Esophagus squamous epithelium (tissue), 5 donors: ENCODE measurements around the gene MYOD1. TPM values are rescaled to one million over a fixed set of nuclear protein-coding genes. Genes with fewer than 3 reads are reported as not detected.

Experiments
- DNase-seq: peaks from one replicate; lab custom pipeline; 2025; lab: John Stamatoyannopoulos, UW
- H3K27ac ChIP-seq, 4 donors: fragments of 200-600 bp; sonication (generic); one replicate each; pipeline ENCODE4 v1.5.1; 2016 to 2019; ENCODE audit warnings: mild to moderate bottlenecking in 1 of 4
- H3K27me3 ChIP-seq, 4 donors: fragments of 200-600 bp; sonication (generic); 1 replicate in 3 of 4; 2 replicates in 1 of 4; pipeline versions ENCODE4 v1.5.1 to v1.6.0; 2017 to 2021; ENCODE audit warnings: antibody characterized with exemption in 1 of 4
- H3K36me3 ChIP-seq, 3 donors: fragments of 200-600 bp; sonication (generic); one replicate each; pipeline ENCODE4 v1.5.1; 2016 to 2019
- H3K4me1 ChIP-seq, 3 donors: fragments of 200-600 bp; sonication (generic); one replicate each; pipeline ENCODE4 v1.5.1; 2017 to 2019
- H3K4me3 ChIP-seq, 4 donors: fragments of 200-600 bp; sonication (generic); 1 replicate in 3 of 4; 2 replicates in 1 of 4; pipeline ENCODE4 v1.5.1; 2016 to 2019; ENCODE audit warnings: mild to moderate bottlenecking in 2 of 4, moderate library complexity in 1 of 4
- H3K9me3 ChIP-seq, 3 donors: fragments of 200-600 bp; sonication (generic); one replicate each; pipeline ENCODE4 v1.5.1; 2016 to 2019
- CTCF ChIP-seq, 6 experiments: fragments of 450-650 bp in 4 of 6; fragments of 200-600 bp in 2 of 6; sonication (generic) in 2 of 6; IDR thresholded peaks; one replicate each; pipeline ENCODE4 v1.5.1; 2016 to 2019; ENCODE audit warnings: antibody characterized with exemption in 6 of 6, mild to moderate bottlenecking in 4 of 6, moderate library complexity in 4 of 6
- POLR2A ChIP-seq, 4 donors: fragments of 450-650 bp; IDR thresholded peaks; one replicate each; pipeline ENCODE4 v1.6.1; 2017; ENCODE audit warnings: antibody characterized with exemption in 4 of 4, mild to moderate bottlenecking in 4 of 4, moderate library complexity in 3 of 4
- WGBS, 2 donors: methylation state at CpG; one replicate each; pipeline ENCODE4 v1.1.5; 2018; 5-methylcytosine and 5-hydroxymethylcytosine counted together
- intact Hi-C: fragments of 100-400 bp; cut with DNase I; formaldehyde crosslinking; loops from one replicate; pipeline ENCODE4 v1.15.0; 2022
- total RNA-seq, 4 donors: library from RNA; depleted of rRNA; stranded (reverse); fragments of >200 nt; gene quantifications; one replicate each; pipeline ENCODE4 v1.1.0, GENCODE V29; 2016
- donor health status: DM: yes; HTN: yes; CAD: no.

Gene MYOD1
- total RNA-seq, 4 donors from 2014 or later = not detected

GRCh38 chr11:17743808-17744119 is 24.4 kb downstream of the MYOD1 start:
- intact Hi-C loops = no loop called here
- Histone ChIP-seq H3K27ac (no peak overlapping the region), H3K27me3 (peaks cover 0 to 50% (median 0%) of the 10 kb centered on the region in 4 donors), H3K4me3 (no peak overlapping the region), H3K4me1 (peaks cover 0 to 7% (median 0%) of the 10 kb centered on the region in 3 donors), H3K36me3 (no peaks in the 10 kb centered on the region), H3K9me3 (no peaks in the 10 kb centered on the region)
- no peak for DNase-seq
- TF ChIP-seq CTCF (IDR thresholded peaks at IDR 0.05) (no peak), POLR2A (IDR thresholded peaks at IDR 0.05) (no peak)
- WGBS, 2 donors = 56 to 86% methylated on average over 1 of the region's 5 CpGs

GRCh38 chr11:17744151-17744940 is 25.0 kb downstream of the MYOD1 start:
- 25 to 50% methylated on average over 2 to 9 of the region's 10 CpGs for WGBS, 2 donors
- Histone ChIP-seq H3K27me3 (peaks cover 0 to 45% (median 0%) of the 10 kb centered on the region in 4 donors), H3K36me3 (no peaks in the 10 kb centered on the region), H3K4me1 (peaks cover 0 to 7% (median 0%) of the 10 kb centered on the region in 3 donors), H3K9me3 (no peaks in the 10 kb centered on the region), H3K27ac (no peak overlapping the region), H3K4me3 (no peak overlapping the region)
- no peak for TF ChIP-seq CTCF (IDR thresholded peaks at IDR 0.05)
- no peak for TF ChIP-seq POLR2A (IDR thresholded peaks at IDR 0.05)
- intact Hi-C loops = no loop called here
- no peak for DNase-seq

- Histone ChIP-seq H3K9me3 (no peaks in the 10 kb centered on the region), H3K4me1 (peaks cover 0 to 7% (median 0%) of the 10 kb centered on the region in 3 donors), H3K4me3 (no peak overlapping the region), H3K36me3 (no peaks in the 10 kb centered on the region), H3K27me3 (peaks cover 0 to 36% (median 0%) of the 10 kb centered on the region in 4 donors), H3K27ac (no peak overlapping the region)
- 77 to 89% methylated on average over 11 to 15 of the region's 20 CpGs for WGBS, 2 donors
- DNase-seq = no peak
- intact Hi-C loops = no loop called here
- TF ChIP-seq POLR2A (IDR thresholded peaks at IDR 0.05) (no peak), CTCF (IDR thresholded peaks at IDR 0.05) (no peak)
These were observed 25.8 kb downstream of the MYOD1 start for GRCh38 chr11:17745023-17745772.

- peaks cover 0 to 27% (median 0%) of the 10 kb centered on the region in 4 donors for H3K27me3 ChIP-seq
- peaks cover 0 to 7% (median 0%) of the 10 kb centered on the region in 3 donors for H3K4me1 ChIP-seq
- intact Hi-C loops = no loop called here
- no peak for DNase-seq
- TF ChIP-seq POLR2A (IDR thresholded peaks at IDR 0.05) (no peak), CTCF (IDR thresholded peaks at IDR 0.05) (no peak)
- H3K36me3 ChIP-seq = no peaks in the 10 kb centered on the region
- no peaks in the 10 kb centered on the region for H3K9me3 ChIP-seq
- no peak overlapping the region for H3K4me3 ChIP-seq
- H3K27ac ChIP-seq = no peak overlapping the region
- WGBS, 2 donors = 73 to 86% methylated on average over 11 of the region's 11 CpGs
These were observed 26.7 kb downstream of the MYOD1 start for GRCh38 chr11:17746096-17746495.
